ENCODE data around the gene TRAK1.

The TRAK1 gene

GRCh38 chr3:42072831-42073301 lies 18.3 kb upstream of the TRAK1 start:
- no peak for TF ChIP-seq POLR2AphosphoS5 (IDR thresholded peaks at IDR 0.05; ENCODE audit: borderline replicate concordance, low read depth, low read length)
- TF ChIP-seq FOXP2 (optimal IDR thresholded peaks at IDR 0.05; ENCODE audit: control extremely low read depth, extremely low read length, insufficient read depth), result no peak
- no peak for TF ChIP-seq EZH2 (IDR thresholded peaks at IDR 0.05)
- H3K36me3 ChIP-seq (ENCODE audit: insufficient read depth, low read length), result no peaks in the 10 kb centered on the region
- H3K9me3 ChIP-seq (ENCODE audit: low read depth, low read length), result no peaks in the 10 kb centered on the region
- H3K4me3 ChIP-seq, result peak overlapping the region; percentile 69
- H3K9ac ChIP-seq (ENCODE audit: insufficient read length), result peak overlapping the region; percentile 37
- peak overlapping the region; percentile 54; the same call in 1 of the 2 replicates for H3K27ac ChIP-seq
- no peak for DNase-seq (ENCODE audit: low read depth, low spot score)

- no peaks in the 10 kb centered on the region for H3K36me3 ChIP-seq (ENCODE audit: insufficient read depth, low read length)
- H3K9ac ChIP-seq (ENCODE audit: insufficient read length), result no peak overlapping the region
- no peak overlapping the region for H3K4me3 ChIP-seq
- TF ChIP-seq EZH2 (IDR thresholded peaks at IDR 0.05), result no peak
- no peak for DNase-seq (ENCODE audit: low read depth, low spot score)
- no peak overlapping the region for H3K27ac ChIP-seq
- H3K9me3 ChIP-seq (ENCODE audit: low read depth, low read length), result no peaks in the 10 kb centered on the region
Observed at GRCh38 chr3:42077785-42078184, 13.4 kb upstream of the TRAK1 start.

- Histone ChIP-seq H3K4me3 (no peak overlapping the region), H3K27ac (no peak overlapping the region), H3K36me3 (ENCODE audit: insufficient read depth, low read length) (no peaks in the 10 kb centered on the region), H3K9me3 (ENCODE audit: low read depth, low read length) (no peaks in the 10 kb centered on the region), H3K9ac (ENCODE audit: insufficient read length) (no peak overlapping the region)
- DNase-seq (ENCODE audit: low read depth, low spot score), result no peak
- no peak for TF ChIP-seq POLR2AphosphoS5 (IDR thresholded peaks at IDR 0.05; ENCODE audit: borderline replicate concordance, low read depth, low read length)
- no peak for TF ChIP-seq EZH2 (IDR thresholded peaks at IDR 0.05)
- TF ChIP-seq FOXP2 (optimal IDR thresholded peaks at IDR 0.05; ENCODE audit: control extremely low read depth, extremely low read length, insufficient read depth), result no peak
Observed at GRCh38 chr3:42078677-42079076, 12.5 kb upstream of the TRAK1 start.

- Histone ChIP-seq H3K9me3 (ENCODE audit: low read depth, low read length) (no peaks in the 10 kb centered on the region), H3K9ac (ENCODE audit: insufficient read length) (no peak overlapping the region), H3K4me3 (no peak overlapping the region), H3K27ac (peak overlapping the region; percentile 61; the same call in 1 of the 2 replicates), H3K36me3 (ENCODE audit: insufficient read depth, low read length) (no peaks in the 10 kb centered on the region)
- DNase-seq (ENCODE audit: low read depth, low spot score), result no peak
- TF ChIP-seq POLR2AphosphoS5 (IDR thresholded peaks at IDR 0.05; ENCODE audit: borderline replicate concordance, low read depth, low read length), result no peak
- TF ChIP-seq FOXP2 (optimal IDR thresholded peaks at IDR 0.05; ENCODE audit: control extremely low read depth, extremely low read length, insufficient read depth), result no peak
- TF ChIP-seq EZH2 (IDR thresholded peaks at IDR 0.05), result no peak
Observed at GRCh38 chr3:42079701-42080452, 11.3 kb upstream of the TRAK1 start.

- TF ChIP-seq POLR2AphosphoS5 (IDR thresholded peaks at IDR 0.05; ENCODE audit: borderline replicate concordance, low read depth, low read length) (no peak), FOXP2 (optimal IDR thresholded peaks at IDR 0.05; ENCODE audit: control extremely low read depth, extremely low read length, insufficient read depth) (no peak), EZH2 (IDR thresholded peaks at IDR 0.05) (no peak)
- H3K9me3 ChIP-seq (ENCODE audit: low read depth, low read length), result no peaks in the 10 kb centered on the region
- peak overlapping the region; percentile 89; the same call in 1 of the 2 replicates for H3K27ac ChIP-seq
- H3K4me3 ChIP-seq, result no peak overlapping the region
- no peaks in the 10 kb centered on the region for H3K36me3 ChIP-seq (ENCODE audit: insufficient read depth, low read length)
- H3K9ac ChIP-seq (ENCODE audit: insufficient read length), result no peak overlapping the region
- no peak for DNase-seq (ENCODE audit: low read depth, low spot score)
Observed at GRCh38 chr3:42080453-42080872, 10.7 kb upstream of the TRAK1 start.

GRCh38 chr3:42081838-42082473 lies 9.2 kb upstream of the TRAK1 start:
- Histone ChIP-seq H3K9me3 (ENCODE audit: low read depth, low read length) (no peaks in the 10 kb centered on the region), H3K27ac (peak overlapping the region; percentile 89), H3K4me3 (peak overlapping the region; percentile 2; the same call in 1 of the 2 replicates), H3K9ac (ENCODE audit: insufficient read length) (peak overlapping the region; percentile 17), H3K36me3 (ENCODE audit: insufficient read depth, low read length) (no peaks in the 10 kb centered on the region)
- no peak for TF ChIP-seq EZH2 (IDR thresholded peaks at IDR 0.05)
- TF ChIP-seq FOXP2 (optimal IDR thresholded peaks at IDR 0.05; ENCODE audit: control extremely low read depth, extremely low read length, insufficient read depth), result no peak
- no peak for TF ChIP-seq POLR2AphosphoS5 (IDR thresholded peaks at IDR 0.05; ENCODE audit: borderline replicate concordance, low read depth, low read length)
- no peak for DNase-seq (ENCODE audit: low read depth, low spot score)

GRCh38 chr3:42084586-42084985 lies 6.6 kb upstream of the TRAK1 start:
- no peak overlapping the region for H3K4me3 ChIP-seq
- no peak overlapping the region for H3K27ac ChIP-seq
- DNase-seq (ENCODE audit: low read depth, low spot score), result no peak
- TF ChIP-seq FOXP2 (optimal IDR thresholded peaks at IDR 0.05; ENCODE audit: control extremely low read depth, extremely low read length, insufficient read depth) (no peak), EZH2 (IDR thresholded peaks at IDR 0.05) (no peak), POLR2AphosphoS5 (IDR thresholded peaks at IDR 0.05; ENCODE audit: borderline replicate concordance, low read depth, low read length) (no peak)
- H3K36me3 ChIP-seq (ENCODE audit: insufficient read depth, low read length), result no peaks in the 10 kb centered on the region
- H3K9me3 ChIP-seq (ENCODE audit: low read depth, low read length), result no peaks in the 10 kb centered on the region
- no peak overlapping the region for H3K9ac ChIP-seq (ENCODE audit: insufficient read length)

GRCh38 chr3:42085641-42086376 lies 5.3 kb upstream of the TRAK1 start:
- Histone ChIP-seq H3K9ac (ENCODE audit: insufficient read length) (no peak overlapping the region), H3K9me3 (ENCODE audit: low read depth, low read length) (no peaks in the 10 kb centered on the region), H3K4me3 (no peak overlapping the region), H3K36me3 (ENCODE audit: insufficient read depth, low read length) (no peaks in the 10 kb centered on the region), H3K27ac (no peak overlapping the region)
- DNase-seq (ENCODE audit: low read depth, low spot score), result no peak
- TF ChIP-seq POLR2AphosphoS5 (IDR thresholded peaks at IDR 0.05; ENCODE audit: borderline replicate concordance, low read depth, low read length) (no peak), FOXP2 (optimal IDR thresholded peaks at IDR 0.05; ENCODE audit: control extremely low read depth, extremely low read length, insufficient read depth) (no peak), EZH2 (IDR thresholded peaks at IDR 0.05) (no peak)
